DMS114 treated with DMSO at 0.1 percent for 48 hours (cell line): ENCODE results near the gene SGIP1.

Experiments
- DNase-seq: peaks from one replicate; lab custom pipeline; 2025; ENCODE audit not compliant: unreplicated experiment; lab: John Stamatoyannopoulos, UW

SGIP1 gene

DNA sequence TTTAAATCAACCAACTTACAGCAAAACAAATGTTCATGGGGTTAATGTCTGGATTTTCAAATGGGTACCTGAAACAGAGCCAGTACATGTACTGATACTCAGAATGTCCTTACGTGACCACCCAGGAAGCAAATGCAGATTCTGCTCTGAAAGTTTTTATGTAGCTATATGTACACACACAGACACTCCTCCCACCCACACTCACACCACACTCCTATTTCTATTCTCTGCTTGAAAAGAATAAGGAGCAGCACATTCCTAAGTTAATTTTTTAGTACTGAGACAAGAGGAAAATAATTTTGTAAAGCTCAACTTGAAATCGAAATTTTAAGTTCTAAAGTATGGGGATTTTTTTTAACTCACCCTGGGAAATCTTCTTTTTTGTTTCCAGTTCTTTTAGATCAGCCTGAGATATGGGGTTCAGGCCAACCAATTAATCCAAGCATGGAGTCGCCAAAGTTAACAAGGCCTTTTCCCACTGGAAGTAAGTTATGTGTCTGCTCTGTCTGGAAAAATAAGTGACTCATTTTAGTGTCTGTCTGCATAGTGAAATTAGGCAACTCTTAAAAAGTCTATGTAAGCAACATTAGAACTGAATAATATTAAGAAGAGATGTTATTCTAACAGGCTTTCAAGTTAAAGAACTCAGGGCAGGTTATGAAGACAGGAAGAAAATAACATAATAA is 142.8 kb downstream of the SGIP1 start:
- DNase-seq = no peak

DNA sequence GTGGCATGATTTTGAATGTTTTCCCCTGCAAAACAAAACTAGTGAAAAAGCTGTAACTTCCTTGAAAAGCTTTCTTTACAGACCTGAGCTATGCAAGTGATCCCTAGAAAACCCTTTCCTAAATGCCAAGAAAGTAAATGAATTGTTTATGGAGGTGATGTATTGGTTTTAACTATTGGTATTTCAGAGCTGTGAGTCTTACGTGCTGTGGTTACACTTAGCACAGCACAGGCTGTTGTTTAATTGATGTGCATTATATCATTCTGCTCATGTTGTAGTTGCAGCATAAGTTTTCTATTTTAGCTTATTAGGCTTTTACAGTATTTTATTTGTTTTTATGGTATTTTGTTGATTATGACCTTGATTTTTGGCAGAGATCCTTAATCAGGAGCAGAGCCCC is 144.2 kb downstream of the SGIP1 start:
- no peak for DNase-seq

DNA sequence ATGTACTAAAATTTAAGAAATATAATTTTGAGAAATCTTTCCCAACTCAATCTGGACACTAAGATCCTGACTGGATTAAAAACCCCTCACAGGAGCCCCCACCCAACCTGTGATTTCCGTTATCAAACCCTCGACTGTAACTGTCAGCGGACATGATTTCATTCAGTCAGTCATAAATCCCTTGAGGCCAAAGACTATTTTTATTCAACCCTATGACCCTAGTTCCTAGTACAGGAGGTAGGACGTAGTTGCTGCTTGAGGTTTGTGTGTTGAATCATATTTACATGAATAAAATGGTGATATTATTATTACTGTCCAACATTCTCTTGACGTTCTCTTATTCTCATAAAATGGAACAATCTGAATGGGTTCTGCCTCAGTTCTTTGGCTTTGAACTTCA is 145.2 kb downstream of the SGIP1 start:
- no peak for DNase-seq

DNA sequence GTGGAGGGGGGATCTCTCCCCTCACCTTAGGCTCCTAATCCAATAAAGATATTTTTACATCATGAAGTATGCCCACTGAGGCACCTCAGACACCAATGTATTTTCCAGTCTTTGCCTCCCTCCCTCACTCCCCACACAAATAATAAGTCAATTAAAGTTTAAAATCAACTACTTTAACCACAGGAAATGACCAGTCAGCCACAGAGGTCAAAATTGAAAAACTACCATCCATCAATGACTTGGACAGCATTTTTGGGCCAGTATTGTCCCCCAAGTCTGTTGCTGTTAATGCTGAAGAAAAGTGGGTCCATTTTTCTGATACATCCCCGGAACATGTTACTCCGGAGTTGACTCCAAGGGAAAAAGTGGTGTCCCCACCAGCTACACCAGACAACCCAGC is 147.7 kb downstream of the SGIP1 start:
- no peak for DNase-seq

DNA sequence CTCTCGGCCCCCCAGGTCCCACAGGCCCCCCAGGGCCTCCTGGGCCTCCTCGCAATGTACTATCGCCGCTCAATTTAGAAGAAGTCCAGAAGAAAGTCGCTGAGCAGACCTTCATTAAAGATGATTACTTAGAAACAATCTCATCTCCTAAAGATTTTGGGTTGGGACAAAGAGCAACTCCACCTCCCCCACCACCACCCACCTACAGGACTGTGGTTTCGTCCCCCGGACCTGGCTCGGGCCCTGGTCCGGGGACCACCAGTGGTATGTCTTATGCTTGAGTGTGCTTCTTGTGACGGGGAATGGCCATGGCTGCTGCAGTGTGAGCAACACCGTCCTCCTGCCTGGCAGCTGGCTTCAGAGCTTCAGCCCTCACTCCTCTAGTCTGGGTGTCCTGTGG is 148.2 kb downstream of the SGIP1 start:
- DNase-seq = no peak

DNA sequence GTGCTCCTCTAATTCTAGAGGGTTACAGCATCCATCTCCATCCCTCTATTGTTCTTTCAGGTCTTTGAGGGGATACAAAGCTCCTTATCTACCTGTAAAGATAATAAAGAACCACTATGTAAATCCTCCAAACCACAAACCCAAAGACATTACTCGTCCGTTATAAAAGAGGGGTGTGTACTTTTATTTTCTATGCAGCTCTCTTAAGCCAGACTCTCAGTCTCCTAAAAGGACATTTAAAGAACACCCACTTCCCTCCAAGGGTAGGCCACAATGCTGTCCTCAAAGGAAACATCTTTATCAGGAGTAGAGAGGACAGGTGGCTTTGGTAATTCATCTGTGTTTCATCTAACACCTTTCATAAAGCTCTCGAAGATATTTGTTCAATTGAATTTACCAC is 150.4 kb downstream of the SGIP1 start:
- no peak for DNase-seq

DNA sequence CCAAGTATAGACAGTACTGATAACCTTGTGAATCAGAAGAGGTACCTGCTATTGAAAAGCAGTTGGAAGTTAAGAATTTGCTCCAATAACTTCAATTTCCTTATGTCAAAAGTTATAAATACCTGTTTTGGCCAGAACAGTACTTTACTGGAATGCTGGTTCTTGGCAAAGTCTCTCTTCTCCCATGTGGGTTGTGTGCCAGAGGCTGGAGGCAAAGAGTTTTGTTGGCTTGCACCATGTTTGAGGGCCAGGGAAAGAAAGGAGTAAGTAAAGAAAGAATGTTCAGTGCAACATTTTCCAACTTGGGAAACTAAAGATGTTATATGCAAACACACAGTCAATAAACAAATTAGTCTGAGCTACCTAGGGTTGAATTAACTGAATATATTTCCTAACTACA is 151.3 kb downstream of the SGIP1 start:
- no peak for DNase-seq

DNA sequence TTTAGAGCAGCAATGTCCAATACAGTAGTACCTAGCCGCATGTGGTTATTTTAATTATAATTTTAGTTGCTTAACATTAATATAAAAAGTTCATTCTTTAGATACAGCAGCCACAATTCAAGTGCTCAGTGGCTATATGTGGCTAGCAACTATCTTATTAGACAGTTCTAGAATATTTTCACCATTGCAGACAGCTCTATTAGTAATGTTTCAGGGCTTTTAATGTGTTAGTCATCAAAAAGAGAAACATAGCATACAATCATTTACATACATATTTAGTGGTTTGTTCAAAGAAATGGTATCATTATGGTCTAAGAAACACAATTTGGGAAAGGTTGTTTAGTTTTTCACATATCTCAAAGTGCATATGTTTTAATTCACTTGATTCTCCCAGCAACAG is 151.7 kb downstream of the SGIP1 start:
- no peak for DNase-seq

DNA sequence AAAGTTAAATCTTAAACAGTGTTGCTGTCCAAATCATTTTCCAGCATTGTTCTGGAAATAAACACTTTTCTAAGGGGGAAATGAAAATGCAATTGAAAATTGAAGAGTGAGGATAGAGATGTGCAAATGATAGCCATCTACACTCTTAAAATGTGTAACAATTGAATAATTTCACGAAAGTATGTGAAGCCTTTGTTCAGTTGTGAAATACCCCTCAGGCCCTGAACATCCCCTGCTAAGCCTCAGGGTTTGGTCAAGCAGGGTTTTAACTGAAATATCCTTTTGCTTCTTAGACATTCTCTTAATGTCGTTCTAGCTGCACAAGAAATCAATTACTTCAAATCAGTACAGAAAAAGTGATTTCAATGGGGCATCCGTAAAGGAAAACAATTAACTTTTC is 152.5 kb downstream of the SGIP1 start:
- no peak for DNase-seq

DNA sequence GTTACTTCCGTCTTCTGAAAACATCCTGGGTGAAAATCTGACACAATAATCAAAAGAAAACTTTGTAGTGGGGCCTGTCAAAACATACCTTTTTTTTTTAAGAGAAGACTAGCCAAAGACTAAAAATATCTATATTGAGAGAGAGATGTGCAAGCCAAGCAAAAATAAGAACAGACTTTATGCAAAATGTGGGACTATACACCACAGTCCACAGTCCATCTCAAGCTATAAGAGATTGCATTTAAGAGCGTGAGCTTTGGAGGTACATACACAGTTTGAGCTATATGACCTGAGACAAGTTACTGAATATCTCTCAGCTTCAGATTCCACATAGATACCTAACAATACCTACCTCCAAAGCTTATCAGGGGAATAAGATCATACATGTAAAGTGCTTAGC is 153.4 kb downstream of the SGIP1 start:
- no peak for DNase-seq

DNA sequence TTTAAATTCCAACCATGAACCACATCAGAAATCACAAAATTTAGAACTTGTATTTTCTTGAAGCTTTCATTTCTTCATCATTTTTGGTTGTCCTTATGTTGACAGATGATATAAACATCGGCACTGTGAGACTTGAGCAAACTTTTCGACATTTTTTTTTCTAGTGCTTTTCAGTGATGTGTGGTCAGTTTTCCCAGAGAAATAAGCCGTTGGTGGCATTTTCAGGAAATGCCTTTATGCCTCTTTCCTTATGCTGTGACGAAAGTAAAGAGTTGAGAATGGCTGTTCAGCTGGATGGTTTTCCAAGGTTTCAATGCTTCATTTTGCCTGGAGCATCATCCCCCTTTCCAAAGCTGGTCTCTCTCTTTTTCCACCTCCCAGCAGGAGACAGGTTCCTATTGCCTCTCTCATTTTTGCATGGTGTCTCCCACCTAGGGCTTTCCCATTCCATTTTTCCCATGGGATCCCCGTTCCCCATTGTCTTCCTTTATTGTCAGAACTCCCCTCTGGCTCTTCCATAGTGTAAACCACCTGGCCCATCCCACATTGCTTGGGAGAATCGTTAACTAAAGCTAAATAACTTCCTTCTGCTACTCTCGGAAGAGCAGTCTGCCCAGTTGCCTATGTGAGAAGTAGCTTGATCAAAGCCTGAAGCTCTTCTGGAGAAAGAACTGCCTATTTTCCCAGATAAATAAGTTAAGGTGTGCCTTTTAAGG is 156.9 kb downstream of the SGIP1 start:
- DNase-seq = no peak

DNA sequence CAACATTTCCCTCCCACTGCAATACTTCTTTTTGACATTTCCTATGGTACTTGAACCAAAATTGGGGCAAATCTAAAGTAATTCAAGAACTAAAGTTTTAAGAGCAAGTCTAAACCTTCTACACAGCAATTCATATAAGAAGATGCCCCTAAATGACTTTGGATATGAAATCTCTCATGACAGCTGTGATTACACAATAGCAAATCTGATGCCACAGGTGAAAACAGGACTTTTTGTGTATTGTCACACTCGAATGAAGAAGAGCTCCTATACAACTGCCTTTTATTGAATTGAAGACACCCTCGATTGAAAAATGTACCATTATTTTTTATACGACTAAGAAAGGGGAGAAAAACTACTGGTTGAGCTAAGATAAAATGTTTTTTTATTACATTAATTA is 158.7 kb downstream of the SGIP1 start:
- DNase-seq = no peak

DNA sequence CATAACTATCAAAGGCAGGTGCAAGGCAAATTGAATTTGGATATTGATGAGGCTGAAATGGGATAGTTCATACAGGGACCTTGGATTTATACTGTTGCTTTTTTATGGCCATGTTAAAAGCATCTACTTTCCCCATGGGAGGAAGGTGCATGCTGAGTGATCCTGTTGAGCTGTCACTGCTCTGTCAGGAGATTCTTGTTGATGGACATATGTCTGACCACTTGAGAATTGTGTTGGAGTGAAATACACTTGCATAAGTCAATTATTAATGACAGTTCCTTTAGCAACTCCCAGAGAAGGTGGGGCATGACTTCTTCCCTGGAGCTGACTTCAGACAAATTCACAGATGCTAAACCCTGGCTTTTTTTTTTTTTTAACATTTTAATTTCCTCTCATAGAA is 159.9 kb downstream of the SGIP1 start:
- no peak for DNase-seq

DNA sequence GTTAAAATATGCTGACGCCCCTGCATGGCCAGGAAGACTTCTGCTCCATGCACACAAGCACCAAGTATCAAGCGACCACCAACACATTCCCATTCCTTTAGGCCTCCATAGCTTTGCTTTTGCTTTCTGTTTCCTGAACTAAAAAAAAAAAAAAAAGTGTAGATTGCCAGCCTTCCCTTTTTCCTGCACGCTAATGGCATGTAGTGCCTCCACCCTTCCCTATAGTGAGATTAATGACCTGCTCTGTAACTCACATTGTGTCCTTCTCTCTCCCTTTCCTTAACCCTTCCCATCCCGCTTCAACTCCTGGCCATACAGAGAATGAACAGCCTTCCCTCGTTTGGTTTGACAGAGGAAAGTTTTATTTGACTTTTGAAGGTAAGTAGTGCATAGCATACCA is 161.2 kb downstream of the SGIP1 start:
- no peak for DNase-seq

DNA sequence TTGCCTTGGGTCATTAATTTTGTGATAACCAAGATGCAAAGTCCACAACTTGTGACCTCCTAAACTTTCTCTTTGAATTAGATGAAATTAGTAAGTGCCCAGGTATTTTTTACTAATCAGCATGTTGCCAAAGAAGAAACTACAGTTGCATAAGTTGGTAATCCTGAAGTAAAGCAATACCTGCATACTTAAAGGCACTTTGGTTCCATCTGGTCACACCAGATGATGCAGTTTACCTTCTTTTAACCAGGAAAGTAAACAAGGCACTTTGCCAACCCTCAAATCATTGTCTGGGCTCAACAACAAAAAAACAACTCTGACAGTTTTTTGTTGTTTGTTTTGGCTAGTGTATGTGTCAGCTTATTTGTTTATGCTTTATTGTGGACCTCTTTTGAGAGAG is 162.8 kb downstream of the SGIP1 start:
- no peak for DNase-seq

DNA sequence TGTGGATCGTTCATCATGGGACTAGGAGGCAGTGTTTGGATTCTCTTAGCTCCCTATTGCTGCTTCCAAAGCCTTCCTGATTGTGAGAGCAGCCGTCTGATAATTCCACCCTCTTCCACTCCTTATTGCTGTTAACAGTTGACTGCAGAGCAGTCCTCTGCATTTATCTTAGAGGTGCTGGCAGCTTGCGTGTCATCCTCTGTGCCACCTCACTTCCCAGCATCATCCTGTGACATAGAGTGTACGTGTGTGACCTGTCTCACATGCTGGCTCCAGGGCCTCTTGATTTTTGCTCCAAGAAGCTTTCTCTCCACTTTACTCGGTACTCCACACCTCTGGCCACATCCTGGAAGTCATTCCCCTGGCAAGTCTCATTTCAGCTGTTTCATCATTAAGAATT is 165.3 kb downstream of the SGIP1 start:
- DNase-seq = no peak

DNA sequence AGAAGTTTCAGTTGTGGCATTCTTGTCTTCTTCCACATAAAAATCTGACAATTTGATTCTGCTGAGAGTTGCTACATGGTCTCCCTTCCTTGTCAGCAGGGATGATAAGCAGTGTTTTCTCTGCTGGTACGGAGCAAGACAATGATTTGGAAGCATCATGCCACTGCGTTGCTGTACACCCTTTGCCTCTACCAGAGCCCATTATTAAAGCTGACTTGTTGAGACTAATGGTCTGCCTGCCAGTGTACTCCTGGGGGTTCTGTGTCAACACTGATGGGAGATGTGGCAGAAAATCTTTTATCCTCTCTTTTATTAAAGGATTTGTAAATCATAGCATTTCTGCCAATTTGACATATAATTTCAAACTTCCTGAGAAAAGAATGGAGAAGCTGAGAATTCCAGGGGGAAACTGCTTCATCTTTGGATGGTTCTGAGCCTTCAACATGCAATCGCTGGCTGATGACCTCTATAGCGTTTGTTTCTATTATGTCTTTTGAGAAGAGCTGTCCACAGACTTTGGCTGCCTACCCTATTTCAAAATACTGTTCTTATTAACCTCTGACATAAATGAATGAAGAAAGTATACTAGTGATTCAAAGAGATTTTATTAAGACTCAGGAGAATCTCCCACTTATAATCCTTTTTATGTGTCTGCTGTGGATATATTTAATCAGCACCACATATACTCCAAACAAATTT is 170.4 kb downstream of the SGIP1 start:
- no peak for DNase-seq

DNA sequence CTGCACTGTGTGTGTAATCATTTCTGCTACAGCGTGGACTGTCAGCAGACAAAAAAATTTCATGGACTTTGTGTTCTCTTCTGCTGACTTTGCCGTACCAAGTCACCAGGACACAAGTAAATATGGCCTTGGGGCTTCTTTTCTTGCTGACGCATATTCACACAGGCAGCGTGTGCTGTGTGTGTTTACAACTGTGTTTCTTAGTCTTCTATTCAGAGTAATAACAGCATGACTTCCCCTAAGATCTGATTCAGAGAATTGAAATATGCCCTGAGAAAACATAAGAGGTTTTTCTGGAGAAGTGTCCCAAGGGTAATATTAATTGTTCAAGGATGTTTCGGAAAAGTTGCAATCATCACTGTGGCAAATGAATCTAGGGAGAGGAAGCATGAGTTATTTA is 171.2 kb downstream of the SGIP1 start:
- no peak for DNase-seq

DNA sequence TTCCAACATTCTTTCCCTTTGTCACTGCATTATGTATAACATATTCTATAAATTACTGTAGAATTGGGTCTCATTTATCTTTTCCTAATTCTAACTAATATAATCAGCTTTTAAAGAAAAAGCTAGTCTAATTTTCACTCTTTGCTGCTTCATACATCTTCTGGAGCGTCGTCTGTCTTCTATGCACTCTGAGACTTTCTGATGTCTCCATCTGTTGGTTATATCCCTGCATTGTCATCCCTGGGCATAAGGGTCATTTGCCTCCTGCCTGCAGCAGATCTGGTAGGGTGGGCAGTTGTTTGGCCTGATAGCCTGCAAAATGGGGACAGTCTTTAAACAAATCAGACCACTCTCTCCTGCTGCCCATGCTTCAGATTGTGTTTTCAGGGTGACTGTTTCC is 177.5 kb downstream of the SGIP1 start:
- DNase-seq = no peak

DNA sequence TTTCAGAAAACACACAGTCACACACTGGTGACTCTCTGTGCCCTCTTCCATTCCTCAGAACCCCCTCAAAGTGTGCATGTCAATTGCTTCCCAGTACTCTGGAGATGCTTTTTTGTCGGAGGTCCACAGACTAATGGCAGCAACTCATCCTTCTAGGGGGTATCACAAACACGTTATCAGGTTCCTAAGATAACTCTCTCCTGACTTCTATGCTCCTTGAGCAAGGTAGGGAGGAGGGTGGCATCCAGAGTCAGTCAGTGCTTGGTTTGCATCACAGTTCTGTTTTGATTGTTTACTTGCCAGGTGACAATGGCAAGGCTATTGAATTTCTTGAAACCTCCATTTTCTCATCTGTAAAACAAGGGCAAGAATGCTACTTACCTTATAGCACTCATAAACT is 178.9 kb downstream of the SGIP1 start:
- no peak for DNase-seq

DNA sequence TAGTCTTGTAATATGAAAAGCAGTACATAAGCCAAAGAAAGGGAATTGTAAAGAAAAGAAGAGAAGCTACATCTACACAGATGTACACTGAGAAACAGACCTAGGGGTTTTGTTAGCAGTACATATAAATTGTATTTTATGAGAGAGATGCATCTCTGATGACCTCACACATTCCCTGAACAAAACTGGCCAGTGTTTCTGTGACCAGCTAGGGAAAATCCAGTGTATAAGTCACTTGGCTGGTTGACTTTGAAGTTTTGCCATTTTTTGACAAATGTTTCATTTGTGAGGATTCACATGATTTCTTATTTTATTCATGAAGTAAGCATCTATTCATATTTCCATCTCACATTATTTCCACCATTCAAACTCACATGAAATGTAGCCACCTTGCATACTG is 190.0 kb downstream of the SGIP1 start:
- DNase-seq = no peak

DNA sequence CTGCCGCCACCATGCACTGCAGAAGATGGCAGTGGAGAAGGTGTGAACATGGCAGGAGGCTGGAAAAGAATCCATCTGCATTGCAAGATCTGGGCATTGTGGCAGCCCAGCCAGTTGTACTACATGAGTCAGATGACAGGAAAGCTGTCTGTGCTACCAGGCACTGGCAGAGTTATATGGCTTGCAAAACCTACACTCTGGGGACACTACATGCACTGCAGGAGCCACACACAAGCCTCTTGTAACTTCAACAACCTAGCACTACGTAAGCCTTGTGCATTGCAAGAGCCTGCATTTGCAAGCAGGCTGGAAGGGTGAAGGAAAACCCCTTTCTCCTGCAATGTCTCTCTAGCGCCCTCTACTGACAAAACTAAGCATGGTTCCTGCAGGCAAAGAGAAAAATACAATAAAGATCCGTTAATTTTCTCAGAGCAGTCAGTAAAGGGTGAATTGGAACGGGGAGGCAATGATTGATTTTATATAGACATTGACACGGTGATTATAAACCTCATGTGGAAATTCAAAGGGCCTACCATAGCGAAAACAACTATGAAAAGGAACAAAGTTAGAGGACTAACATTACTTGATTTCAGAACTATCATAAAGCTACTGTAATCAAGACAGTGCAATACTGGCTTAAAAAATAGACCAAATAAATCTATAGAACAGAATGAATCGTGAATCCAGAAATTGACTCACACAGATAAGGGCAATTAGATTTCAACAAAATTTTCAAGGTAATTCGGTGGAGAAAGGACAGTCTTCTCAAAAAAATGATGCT is 192.1 kb downstream of the SGIP1 start:
- DNase-seq = peak; percentile 9
